Kidney epithelial cell (primary cell): Measurements from ENCODE around the gene TENM4. TPM values are rescaled to one million over a fixed set of nuclear protein-coding genes. Genes with fewer than 3 reads are reported as not detected.

Source experiments
- DNase-seq: peaks from one replicate; pipeline ENCODE4 v3.0.0-alpha.2; 2010; ENCODE audit warnings: low read depth
- H3K27me3 ChIP-seq: 2 replicates; pipeline ENCODE4 v1.6.0; 2011; ENCODE audit warnings: low read length; ENCODE audit not compliant: control insufficient read depth, insufficient read depth
- H3K36me3 ChIP-seq: 2 replicates; pipeline ENCODE4 v1.5.1; 2011; ENCODE audit warnings: low read length; ENCODE audit not compliant: control insufficient read depth, insufficient read depth
- H3K4me3 ChIP-seq: 2 replicates; pipeline ENCODE4 v1.5.1; 2011; ENCODE audit warnings: low read depth, mild to moderate bottlenecking, control low read depth, low read length
- CTCF ChIP-seq: IDR thresholded peaks from 2 replicates; pipeline ENCODE4 v1.5.1; 2011; ENCODE audit warnings: mild to moderate bottlenecking, moderate library complexity, low read length, control low read depth, inconsistent platforms; ENCODE audit not compliant: insufficient read depth, poor library complexity, severe bottlenecking
- total RNA-seq: library from RNA; depleted of rRNA; stranded (reverse); fragments of >200 nt; gene quantifications from 2 replicates; pipeline ENCODE4 v1.2.3, GENCODE V29; 2015

TENM4 gene
- total RNA-seq, 1 donor from 2014 or later: 35.3 TPM

DNA sequence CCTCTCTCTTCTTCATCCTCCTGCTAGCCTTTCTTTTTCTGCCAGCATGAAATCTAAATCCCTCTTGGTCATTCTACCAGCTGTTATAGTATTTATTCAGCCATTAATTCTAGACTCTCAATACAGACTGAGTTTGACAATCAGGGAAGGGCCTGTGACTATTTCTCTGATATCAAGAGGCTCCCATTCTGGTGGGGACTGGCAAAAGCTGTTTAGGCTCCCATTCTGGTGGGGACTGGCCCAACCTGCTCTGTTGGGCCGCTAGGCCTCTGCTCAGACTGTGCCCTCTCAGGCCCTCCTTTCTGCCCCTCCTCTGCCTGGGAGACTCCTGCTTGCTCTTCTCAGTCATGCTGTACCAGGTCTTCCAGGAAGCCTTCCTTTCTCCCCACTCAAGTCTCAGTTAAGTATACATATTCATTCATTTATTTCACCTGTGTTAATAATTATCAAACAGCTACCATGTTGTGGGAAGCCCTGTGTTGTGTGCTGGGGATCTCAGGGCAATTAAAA lies 542.5 kb downstream of the TENM4 start:
- Histone ChIP-seq H3K4me3 (no peak overlapping the region), H3K36me3 (no peaks in the 10 kb centered on the region), H3K27me3 (no peaks in the 10 kb centered on the region)
- no peak for TF ChIP-seq CTCF
- no peak for DNase-seq

- no peak for TF ChIP-seq CTCF
- Histone ChIP-seq H3K27me3 (no peaks in the 10 kb centered on the region), H3K36me3 (no peaks in the 10 kb centered on the region), H3K4me3 (no peak overlapping the region)
- DNase-seq: no peak
These were observed 546.8 kb downstream of the TENM4 start for GRCh38 chr11:78893996-78894395.

DNA sequence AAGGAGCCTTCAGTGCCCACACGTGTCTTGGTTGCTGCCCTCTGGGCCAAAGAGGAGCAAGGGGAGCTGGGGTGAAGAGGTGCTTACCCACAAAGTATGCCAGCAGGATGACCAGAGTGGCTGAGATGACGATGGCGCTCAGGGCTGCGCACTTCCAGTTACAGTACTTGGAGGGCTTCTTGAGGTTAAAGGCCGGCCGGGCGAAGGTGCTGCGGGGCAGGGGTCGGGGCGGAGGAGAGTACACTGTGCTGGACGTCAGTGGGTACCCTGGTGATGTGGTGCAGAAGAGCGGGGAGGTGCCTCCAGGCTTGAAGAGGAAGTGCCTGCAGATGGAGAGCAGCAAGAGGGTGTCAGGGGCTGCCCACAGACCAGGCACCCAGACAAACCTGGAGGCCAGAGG lies 551.1 kb downstream of the TENM4 start:
- Histone ChIP-seq H3K36me3 (no peaks in the 10 kb centered on the region), H3K27me3 (no peaks in the 10 kb centered on the region), H3K4me3 (no peak overlapping the region)
- DNase-seq: no peak
- TF ChIP-seq CTCF: no peak

GRCh38 chr11:78886616-78887015 lies 554.2 kb downstream of the TENM4 start:
- no peak for DNase-seq
- Histone ChIP-seq H3K27me3 (no peaks in the 10 kb centered on the region), H3K36me3 (no peaks in the 10 kb centered on the region), H3K4me3 (no peak overlapping the region)
- no peak for TF ChIP-seq CTCF

DNA sequence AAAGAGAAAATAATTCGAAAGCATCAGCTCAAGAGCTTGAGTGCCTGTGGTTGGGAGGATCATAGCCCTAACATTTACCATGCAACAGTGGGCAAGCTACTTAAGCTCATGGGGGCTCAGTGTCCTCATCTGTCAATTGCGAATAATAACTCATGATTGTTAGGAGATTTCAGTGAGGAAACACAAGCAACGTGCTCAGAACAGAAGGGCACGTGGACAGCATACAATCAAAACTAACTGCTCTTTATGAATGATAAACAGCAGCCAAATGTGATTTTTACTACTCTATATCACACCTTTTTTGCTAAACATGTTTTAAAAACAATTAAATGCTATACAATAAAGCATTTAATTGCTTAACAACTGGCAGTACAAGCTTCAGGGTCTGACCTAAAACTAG lies 556.1 kb downstream of the TENM4 start:
- H3K4me3 ChIP-seq: no peak overlapping the region

More for the DNA sequence above, 556.1 kb downstream of the TENM4 start:
- no peaks in the 10 kb centered on the region for H3K36me3 ChIP-seq
- no peaks in the 10 kb centered on the region for H3K27me3 ChIP-seq
- TF ChIP-seq CTCF: no peak
- no peak for DNase-seq
